Measurements from ENCODE around the gene RELL2.

DNA sequence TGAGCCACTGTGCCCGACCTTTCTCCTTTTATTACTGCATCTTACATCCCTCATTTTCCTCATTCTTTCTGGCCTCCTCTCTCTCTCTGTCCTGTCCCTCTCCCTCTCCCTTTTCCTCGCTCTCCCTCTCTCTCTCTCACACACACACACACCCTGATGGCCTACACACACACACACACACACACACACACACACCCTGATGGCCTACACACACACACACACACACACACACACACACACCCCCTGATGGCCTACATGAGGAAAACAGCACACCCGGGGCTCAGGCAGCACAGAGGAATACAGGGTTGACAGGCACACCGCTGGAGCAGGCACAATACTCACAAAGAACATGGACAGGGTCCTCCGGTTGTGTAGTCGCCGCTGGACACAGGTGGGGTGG is 18.2 kb downstream of the RELL2 start:
- no peak for TF ChIP-seq EZH2 (IDR thresholded peaks at IDR 0.05; ENCODE audit: insufficient read depth, poor library complexity, severe bottlenecking)
- no peak for TF ChIP-seq EZH2phosphoT487 (IDR thresholded peaks at IDR 0.05; ENCODE audit: insufficient read depth, low read depth)

All from GM23248 (cell line).